ENCODE results near the gene MET. TPM values are rescaled to one million over a fixed set of nuclear protein-coding genes. Genes with fewer than 3 reads are reported as not detected.

MET gene
- total and polyA plus RNA-seq, 10 of the 15 experiments (the other 5 are each of a cell fraction or from before 2014, with no cell fraction given): 0.01 to 0.21 TPM; not detected in 8

GRCh38 chr7:116801092-116801710 is 129.2 kb downstream of the MET start (continued):
- no peak for TF ChIP-seq ZNF687 (IDR thresholded peaks at IDR 0.05)
- no peak for TF ChIP-seq RB1 (IDR thresholded peaks at IDR 0.05; ENCODE audit: borderline replicate concordance)
- no peak for TF ChIP-seq SMAD1 (IDR thresholded peaks at IDR 0.05; ENCODE audit: low read depth, partially characterized antibody)
- no peak for TF ChIP-seq FOXM1 (IDR thresholded peaks at IDR 0.05; ENCODE audit: low read depth, low read length)

GRCh38 chr7:116802144-116802745 is 130.2 kb downstream of the MET start:
- 43% methylated on average over 7 of the region's 7 CpGs for whole genome bisulfite sequencing (ENCODE audit: insufficient coverage, insufficient replicate concordance, low lambda C conversion rate, missing lambda C conversion rate)
- in situ Hi-C loops (cut with MboI): no loop called here
- intact Hi-C loops (cut with micrococcal nuclease; ENCODE audit: unreplicated experiment): no loop called here
- FAIRE-seq (no peak), DNase-seq (ENCODE audit: low read depth, low spot score) (no peak), ATAC-seq (no peak)
- Histone ChIP-seq H3K79me2 (ENCODE audit: control insufficient read depth, insufficient read depth, low read length) (no peaks in the 10 kb centered on the region), H3K27ac (ENCODE audit: control insufficient read depth, insufficient read depth) (no peak overlapping the region), H3K9ac (ENCODE audit: control insufficient read depth, insufficient read depth, low read length) (no peak overlapping the region), H3K36me3 (ENCODE audit: control insufficient read depth in 2 of 2, insufficient read depth in 2 of 2, low read length in 1 of 2) (no peaks in the 10 kb centered on the region), H3K4me3 (no peak overlapping the region), H3K27me3 (replicated peaks in 1 of 2; ENCODE audit: control insufficient read depth in 2 of 2, insufficient read depth in 2 of 2, low read length in 1 of 2) (no peaks in the 10 kb centered on the region), H3K4me1 (ENCODE audit: control insufficient read depth, insufficient read depth, low read length) (no peaks in the 10 kb centered on the region), H4K20me1 (ENCODE audit: control insufficient read depth, insufficient read depth) (no peaks in the 10 kb centered on the region), H3K4me2 (ENCODE audit: control insufficient read depth, insufficient read depth) (no peak overlapping the region), H2AFZ (ENCODE audit: control insufficient read depth, low read depth, low read length) (no peak overlapping the region), H3K9me3 (replicated peaks; ENCODE audit: control insufficient read depth, insufficient read depth, low read length) (no peaks in the 10 kb centered on the region)
- no TSS peak for BruUV-seq (replicated peaks)
- ChIA-PET RAD21 (ENCODE audit: unreplicated experiment) (no interaction called here), POLR2A (no interaction called here), CTCF (interaction anchor here (1.0 to 10.0 kb wide), 3 partner anchors 210 to 626 kb away, joined by 3 to 118 read pairs (median 8); no protein-coding TSS in a partner anchor), SMC1A (ENCODE audit: uncharacterized antibody, unreplicated experiment) (interaction anchor here (0.9 to 1.1 kb wide), 2 partner anchors 206 to 211 kb away, joined by 3 to 5 read pairs; no protein-coding TSS in a partner anchor)
- TF ChIP-seq MYC (IDR thresholded peaks at IDR 0.05; ENCODE audit: insufficient read depth, insufficient read length, insufficient replicate concordance, low read length, severe bottlenecking) (no peak), BCLAF1 (IDR thresholded peaks at IDR 0.05) (no peak), ZBTB33 (IDR thresholded peaks at IDR 0.05) (no peak)
